Frontal cortex (tissue), 4 donors: ENCODE results near the gene SCN9A. TPM values are rescaled to one million over a fixed set of nuclear protein-coding genes. Genes with fewer than 3 reads are reported as not detected.
"Not testable (repeated sequence)": the region's sequence is repeated elsewhere in the genome, so short reads cannot be mapped to it uniquely, and the experiment has no call there.

Experiments
- DNase-seq, 2 donors: peaks; one replicate each; pipeline ENCODE4 v3.0.0; 2012; ENCODE audit warnings: low spot score in 2 of 2
- FAIRE-seq: peaks from 2 replicates; lab custom pipeline; 2012; peaks lifted over from hg19 to GRCh38; lab: Jason Lieb, UNC
- total RNA-seq: library from RNA; depleted of rRNA; stranded (reverse); fragments of >200 nt; gene quantifications from one replicate; pipeline ENCODE4 v1.2.3, GENCODE V29; 2014
- donor health status: control.
- donor health status: control.
- donor health status: control.

Gene SCN9A
- total RNA-seq, 1 donor from 2014 or later, result 68.5 TPM

DNA sequence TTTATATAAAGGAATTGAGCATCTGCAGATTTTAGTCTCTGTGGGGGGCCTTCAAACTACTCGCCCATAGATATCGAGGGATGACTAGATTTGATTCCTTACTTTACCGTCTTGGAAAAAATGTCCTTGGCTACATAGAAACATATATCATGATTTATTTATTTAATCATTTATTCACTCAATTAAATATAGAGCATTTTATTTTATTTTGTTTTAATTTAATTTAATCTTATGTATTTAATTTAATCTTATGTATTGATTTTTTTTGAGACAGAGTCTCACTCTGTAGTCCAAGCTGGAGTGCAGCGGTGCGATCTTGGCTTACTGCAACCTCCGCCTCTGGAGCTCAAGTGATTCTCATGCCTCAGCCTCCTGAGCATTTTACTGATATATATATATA lies 105.4 kb downstream of the SCN9A start:
- FAIRE-seq, result no peak

DNA sequence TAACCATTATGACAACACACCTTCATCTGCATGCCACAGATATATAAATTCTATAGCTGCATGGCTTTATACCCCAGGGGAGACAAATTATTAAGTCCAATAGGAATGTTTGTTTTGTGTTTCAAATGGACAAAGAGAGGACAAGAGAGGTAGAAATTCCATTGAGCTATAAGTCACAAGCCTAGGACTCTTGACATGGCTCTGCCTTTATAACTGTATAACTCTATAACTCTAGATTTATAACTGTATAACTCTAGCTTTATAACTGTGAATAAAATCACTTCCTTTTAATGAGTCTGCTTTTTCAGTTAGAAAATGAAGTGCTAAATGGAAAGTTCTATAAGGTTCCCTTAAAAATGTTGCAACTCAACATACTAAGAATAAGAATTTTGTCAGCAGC lies 106.4 kb downstream of the SCN9A start:
- DNase-seq (no peak), FAIRE-seq (no peak)

More for the DNA sequence above, 105.4 kb downstream of the SCN9A start:
- no peak for DNase-seq

DNA sequence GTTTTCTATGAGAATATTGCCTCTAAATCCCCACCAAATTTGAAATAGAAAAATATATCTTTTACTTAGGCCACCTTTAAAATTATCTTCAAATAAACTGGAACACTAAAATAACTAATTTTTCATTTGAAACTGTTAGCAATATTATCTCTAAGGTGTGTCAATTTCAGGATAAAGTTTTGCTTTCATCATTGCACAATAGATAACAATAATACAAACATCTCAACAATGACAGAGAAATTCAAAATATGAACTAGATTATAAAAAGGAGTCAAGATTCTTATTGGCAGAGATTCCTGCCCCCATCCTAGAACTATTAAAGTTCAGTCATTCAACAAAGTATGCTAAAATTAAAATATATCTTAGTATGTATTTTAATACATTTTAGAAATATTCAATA lies 117.9 kb downstream of the SCN9A start:
- FAIRE-seq, result no peak
- no peak for DNase-seq

DNA sequence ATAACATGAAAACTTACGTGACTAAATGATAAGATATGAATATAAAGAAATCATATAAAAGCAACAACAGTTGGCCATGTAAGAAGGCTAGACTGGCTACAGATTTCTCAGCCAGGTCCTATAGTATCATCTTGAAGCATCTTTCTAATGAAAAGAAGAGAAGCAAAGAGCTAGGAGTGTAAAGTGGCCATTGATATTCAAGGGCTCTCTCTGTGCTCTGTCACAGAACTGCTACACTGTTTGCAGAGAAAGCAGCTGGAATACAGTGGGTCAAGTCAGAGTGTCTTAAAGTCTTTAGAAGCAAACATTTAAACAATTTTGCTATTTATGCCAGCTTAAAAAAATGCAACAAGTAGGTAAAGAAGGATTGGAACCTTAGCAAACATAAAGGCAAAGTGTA lies 118.8 kb downstream of the SCN9A start:
- DNase-seq (no peak), FAIRE-seq (no peak)

DNA sequence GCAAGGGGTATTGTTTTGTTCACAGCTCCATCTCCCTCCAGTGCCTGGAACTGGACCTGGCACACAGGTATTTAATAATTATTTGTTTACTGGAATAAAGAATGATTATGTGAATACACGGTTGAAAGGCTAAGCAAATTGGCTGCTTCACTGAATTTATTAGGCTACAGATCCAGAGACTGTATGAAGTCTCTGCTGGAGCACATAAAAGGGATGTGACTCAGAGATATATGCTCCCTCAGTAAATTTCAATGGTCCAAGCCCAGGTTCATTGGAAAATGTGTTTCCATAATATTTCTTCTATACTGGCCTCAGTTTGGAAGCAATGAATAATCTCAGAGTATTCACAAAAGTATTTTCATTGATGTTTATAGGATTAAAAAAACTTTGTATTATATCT lies 126.4 kb downstream of the SCN9A start:
- DNase-seq (no peak), FAIRE-seq (no peak)

DNA sequence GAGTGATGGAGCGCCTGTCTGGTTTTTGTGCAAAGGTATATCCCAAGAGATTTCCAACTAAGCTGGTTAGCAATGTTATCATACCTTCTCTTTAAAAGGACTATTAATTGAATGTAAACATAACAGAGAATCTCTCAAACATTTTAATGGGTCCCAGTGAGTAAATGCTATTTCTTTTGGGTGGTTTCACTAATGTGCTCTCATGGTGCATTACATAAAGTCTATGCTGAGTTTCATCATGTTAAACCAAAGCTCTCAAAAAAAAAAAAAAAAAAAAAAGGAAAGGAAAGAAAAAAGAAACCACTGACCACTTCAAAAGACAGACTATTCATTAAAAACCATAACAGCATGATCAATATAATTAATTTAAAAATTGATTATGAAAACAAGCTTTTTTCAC lies 128.8 kb downstream of the SCN9A start:
- DNase-seq (no peak), FAIRE-seq (no peak)

DNA sequence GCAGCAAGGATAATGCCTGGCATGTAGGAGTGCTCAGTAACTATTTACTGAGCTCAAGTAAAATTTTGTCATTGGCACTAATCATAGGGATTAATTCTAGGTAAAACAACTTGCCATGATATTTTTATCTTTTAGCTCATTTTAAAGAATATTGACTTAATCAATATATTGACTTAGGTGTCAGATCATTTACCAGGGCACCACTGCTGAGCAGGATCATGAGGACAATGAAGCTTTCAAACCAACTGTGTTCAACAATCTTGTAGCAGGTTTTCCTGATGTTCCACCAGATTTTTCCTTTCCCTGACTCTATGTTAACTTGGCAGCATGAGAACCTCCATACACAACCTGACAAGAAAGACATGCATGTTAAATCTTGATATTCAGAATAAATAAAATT lies 133.4 kb downstream of the SCN9A start:
- FAIRE-seq, result no peak
- DNase-seq, result no peak

DNA sequence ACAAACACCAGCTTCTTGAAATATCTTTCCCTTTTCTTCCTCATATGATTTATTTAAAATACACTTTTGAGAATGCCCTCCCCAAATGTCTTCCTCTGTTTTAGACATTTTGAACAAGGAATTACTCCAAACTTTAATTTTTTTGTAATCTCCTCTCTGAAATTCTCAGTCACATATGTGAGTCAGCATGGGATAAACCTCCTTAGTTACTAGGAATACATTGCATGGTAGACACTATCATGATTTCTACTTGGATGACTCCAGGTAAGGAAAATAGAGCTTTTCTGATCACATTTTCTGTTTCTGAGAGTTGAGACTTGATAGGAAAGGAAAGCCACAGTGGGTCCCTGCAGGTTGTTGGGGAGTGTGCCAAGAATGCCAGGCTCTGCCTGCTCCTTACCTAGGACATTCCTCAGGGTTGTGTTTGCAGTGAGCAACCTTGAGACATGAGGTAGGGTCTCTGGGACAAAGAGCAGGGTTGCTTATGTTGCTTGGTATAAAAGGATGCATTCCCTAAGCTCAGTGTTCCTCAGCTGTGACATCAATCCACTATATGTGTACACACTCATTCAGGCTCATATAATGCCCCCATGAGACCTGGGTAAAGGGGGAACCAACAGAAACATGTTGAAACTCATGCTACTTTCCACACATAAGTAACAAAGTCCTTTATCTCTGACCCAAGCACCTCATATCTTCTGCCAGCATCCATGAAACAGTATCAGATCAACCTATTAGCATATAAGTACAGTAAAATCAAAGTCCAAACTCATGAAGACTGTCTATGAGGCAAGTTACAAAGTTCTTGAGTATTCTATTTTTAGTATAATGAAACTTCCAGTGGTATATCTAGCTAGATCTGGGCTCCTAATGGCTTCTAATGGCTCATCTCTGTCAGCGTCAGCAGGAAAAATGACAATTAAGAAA lies 135.1 kb downstream of the SCN9A start:
- DNase-seq (no peak), FAIRE-seq (no peak)

DNA sequence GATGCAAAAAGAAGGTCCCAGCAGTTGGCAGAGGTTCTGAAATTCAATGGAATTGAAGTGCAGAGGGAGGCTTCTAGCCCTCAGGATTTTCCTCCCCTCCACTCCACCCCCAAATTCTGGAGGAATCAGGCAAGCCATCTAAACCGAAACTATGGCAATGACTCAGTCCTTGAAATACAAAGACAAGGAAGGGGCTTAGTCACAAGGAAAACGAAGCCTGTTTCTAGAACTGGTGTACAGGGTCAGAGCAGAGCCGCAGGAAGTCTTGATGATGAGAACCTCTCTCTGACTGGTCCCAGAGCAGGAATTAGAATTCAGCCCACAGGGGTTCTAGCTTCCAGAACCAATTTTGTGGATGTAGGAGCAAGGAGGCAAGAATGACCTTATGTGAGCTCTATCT lies 136.2 kb downstream of the SCN9A start:
- no peak for DNase-seq
- no peak for FAIRE-seq

DNA sequence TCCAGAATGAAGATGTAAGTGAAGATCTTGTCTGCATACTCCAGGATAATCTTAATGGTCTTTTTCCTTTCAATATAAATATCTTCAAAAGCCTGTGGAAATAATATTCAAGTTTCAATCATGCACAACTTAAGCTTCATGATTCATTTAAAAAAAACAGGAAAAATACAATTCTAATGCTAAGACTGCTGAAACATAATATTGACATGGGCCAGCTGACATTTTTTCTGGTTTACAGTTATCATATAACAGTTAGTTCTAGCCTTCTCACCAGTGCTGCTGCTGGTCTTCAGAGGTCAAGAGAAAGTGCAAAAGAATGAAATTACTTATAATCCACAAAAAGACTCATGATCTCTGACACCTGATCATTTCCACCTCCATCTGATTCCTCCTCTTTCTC lies 137.6 kb downstream of the SCN9A start:
- FAIRE-seq (no peak), DNase-seq (no peak)

DNA sequence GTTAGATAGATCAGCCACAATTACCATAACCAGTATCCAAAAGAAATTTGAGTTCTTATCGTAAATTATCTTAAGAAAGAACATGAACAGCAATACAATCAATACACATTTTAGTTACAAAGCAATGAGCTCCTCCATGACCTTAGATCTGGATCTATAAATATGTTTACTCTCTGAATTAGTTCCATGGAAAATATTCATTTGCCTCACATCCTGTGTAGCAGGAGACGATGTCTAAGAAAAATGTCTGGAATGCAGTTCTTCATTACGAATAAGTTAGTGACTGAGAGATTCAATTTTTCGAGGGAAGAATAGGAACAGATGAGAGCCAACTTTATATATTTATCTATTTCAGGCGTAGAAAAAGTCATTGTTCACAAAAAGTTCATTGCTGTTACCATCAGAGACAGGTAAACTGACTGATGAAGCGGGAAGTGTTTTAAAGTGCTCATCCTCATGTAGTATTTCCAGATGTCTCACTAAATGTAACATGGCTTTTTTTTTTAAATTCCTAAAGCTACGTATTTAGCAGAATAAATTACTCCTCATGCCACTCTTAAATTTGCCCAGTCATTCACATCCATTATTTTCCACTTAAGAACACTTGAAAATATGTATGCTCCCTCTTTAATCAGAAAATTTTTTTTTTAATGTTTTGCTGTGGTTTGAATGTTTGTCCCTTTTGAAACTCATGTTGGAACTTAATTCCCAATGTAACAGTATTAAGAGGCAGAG lies 141.5 kb downstream of the SCN9A start:
- no peak for DNase-seq
- FAIRE-seq, result no peak

DNA sequence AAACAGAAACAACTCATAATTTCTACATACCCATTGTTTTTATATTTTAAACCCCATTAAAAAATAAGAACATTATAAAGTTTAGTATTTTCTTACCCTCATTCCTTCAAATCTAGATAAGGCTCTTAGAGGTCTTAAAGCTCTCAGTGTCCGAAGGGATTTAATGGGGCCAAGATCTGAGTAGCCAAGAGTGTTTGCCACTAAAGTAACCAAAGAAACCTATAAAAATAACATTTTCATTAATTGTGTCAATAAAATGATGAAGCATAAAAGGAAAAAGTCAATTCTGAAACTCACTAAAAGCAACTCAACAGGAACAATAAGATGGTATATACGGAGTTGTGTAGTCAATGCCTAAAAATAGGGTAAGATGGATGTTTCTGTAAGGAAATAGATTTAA lies 142.5 kb downstream of the SCN9A start:
- FAIRE-seq (no peak), DNase-seq (no peak)

DNA sequence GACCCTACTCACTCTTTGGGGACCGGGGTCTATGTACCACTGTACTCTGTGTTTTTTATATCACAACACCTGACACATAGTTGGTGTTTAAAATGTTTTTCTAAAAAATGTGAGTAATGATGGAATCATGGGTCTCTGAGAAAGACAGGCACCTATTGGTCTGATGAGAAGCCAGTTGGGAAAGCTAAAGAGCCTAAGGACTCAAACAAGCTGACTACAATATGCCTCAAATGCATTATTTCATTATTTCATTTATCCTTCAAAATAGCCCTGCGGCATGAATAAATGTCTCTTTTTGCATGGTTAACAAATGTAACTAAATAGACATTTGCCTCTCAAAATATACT lies 145.0 kb downstream of the SCN9A start:
- FAIRE-seq (no peak), DNase-seq (no peak)

DNA sequence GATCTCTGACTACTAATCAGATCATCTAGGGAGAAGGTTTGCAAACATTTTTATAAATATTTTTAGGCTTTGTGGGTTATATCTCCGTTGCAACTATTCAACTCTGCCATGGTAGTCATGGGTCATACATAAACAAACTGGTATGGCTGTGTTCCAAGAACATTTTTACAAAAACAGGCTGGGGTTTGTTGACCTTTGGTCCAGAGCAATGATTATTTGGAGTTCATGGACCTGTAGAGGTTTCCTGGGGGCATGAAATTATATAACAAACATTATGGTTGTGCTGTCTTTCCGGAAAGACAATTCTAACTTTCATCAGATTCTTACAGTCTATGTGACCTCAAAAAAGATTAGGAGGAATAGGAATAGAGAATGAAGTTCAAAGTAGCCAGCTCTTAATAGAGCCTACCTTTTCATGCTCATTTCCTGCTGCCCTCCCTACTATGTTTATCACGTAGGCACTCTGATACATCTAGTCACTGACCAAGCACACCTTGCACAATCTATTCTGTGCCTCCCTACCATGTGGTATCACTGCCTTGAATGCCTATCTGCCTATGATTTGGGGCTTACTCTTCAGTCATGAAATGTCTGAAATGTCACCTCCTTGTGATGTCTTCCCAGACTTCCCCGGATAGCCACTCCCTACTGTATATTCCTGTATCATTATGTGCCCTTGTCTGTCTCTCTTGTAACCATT lies 145.6 kb downstream of the SCN9A start:
- FAIRE-seq (no peak), DNase-seq (no peak)

DNA sequence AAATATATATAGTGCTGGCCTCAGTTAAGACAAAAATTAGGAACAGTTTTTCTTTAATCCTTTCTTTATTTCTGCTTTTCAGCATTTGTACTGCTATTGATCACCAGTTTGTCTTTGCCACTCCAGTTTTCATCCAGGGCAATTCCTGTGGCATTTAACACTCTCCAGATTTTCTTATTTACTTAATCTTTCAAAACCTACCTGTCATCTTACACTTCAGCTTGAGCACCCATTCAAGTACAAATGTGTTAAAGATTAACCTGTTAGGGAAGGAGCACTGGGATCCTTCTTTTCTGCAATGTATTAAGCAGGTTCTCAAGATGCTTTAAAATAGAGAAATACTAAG lies 146.1 kb downstream of the SCN9A start:
- no peak for FAIRE-seq

DNA sequence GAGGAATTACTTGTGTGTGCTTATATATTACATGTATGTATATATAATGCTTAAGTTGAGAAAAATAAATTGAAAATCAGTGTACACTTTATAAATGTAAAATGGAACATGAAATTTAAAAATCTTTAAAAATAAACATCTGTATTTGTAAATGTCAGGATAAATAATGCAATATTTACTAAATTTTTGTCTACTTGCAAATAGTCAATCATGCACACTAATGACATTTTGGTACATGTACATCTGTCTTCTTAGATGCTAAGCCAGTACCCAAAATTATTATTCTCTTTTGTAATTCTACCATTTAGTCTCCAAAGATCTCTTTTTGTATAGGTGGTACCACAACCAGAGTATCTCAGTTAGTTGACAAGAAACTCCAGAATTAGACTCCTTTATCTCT lies 151.5 kb downstream of the SCN9A start:
- FAIRE-seq (no peak), DNase-seq (no peak)

More for the DNA sequence above, 146.1 kb downstream of the SCN9A start:
- no peak for DNase-seq

DNA sequence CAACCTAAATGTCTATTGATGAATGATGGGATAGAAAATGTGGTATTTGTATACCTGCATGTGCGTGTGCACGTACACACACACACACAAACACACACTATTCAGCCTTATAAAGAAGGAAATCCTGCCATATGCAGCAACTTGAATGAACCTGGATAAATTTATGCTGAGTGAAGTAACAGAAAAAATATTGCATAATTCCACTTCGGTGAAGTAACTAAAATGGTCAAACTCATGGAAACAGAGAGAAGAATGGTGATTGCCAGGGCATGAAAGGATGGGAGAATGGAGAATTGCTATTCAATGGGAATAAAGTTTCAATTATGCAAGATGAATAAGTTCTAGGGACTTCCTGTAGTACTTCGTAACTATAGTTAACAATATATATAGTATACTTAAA lies 152.4 kb downstream of the SCN9A start:
- DNase-seq (no peak), FAIRE-seq (no peak)

DNA sequence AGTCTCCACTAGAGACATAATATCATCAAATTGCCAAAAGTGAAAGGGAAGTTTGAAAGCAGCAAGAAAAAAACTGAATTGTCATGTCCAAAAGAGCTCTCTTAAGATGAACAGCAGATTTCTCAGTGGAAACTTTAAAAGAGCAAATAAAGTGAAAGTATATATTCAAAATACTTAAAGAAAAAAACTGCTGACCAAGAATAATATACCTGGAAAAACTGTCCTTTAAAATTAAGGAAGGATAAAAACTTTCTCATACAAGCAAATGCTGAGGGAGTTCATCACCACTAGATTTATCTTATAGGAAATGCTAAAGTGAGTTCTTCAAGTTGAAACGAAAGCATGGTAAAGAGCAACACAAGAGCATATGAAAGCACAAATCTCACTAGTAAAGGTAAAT lies 164.7 kb downstream of the SCN9A start:
- FAIRE-seq (no peak), DNase-seq (no peak)

DNA sequence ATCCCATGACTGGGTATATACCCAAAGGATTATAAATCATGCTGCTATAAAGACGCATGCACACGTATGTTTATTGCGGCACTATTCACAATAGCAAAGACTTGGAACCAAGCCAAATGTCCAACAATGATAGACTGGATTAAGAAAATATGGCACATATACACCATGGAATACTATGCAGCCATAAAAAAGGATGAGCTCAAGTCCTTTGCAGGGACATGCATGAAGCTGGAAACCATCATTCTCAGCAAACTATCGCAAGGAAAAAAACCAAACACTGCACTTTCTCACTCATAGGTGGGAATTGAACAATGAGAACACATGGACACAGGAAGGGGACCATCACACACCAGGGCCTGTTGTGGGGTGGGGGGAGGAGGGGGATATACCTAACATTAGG lies 165.8 kb downstream of the SCN9A start:
- not testable (repeated sequence) for DNase-seq, FAIRE-seq

DNA sequence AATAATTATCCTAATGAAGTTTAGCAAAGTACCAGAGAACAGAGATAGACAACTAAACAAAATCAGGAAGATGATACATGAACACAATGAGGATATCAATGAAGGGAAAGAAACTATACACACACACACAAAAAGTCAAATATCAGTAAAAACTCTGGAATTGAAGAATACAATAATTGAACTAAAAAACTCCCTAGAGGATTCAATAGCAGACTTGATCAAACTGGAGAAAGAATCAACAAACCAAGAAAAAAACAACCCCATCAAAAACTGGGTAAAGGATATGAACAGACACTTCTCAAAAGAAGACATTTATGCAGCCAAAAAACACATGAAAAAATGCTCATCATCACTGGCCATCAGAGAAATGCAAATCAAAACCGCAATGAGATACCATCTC lies 166.4 kb downstream of the SCN9A start:
- not testable (repeated sequence) for FAIRE-seq, DNase-seq

DNA sequence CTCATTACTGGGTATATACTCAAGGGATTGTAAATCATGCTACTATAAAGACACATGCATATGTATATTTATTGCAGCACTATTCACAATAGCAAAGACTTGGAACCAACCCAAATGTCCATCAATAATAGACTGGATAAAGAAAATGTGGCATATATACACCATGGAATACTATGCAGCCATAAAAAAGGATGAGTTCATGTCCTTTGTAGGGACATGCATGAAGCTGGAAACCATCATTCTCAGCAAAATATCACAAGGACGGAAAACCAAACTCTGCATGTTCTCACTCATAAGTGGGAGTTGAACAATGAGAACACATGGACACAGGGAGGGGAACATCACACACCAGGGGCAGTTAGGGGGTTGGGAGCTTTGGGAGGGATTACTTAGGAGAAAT lies 169.6 kb downstream of the SCN9A start:
- DNase-seq, FAIRE-seq: not testable (repeated sequence)
